GM23338 (cell line): ENCODE data around the gene C4BPB. TPM values are rescaled to one million over a fixed set of nuclear protein-coding genes. Genes with fewer than 3 reads are reported as not detected.
A peak's percentile ranks its signal among the peaks of the same experiment; 100 is the strongest.

ENCODE experiments used
- ATAC-seq: fragments of 200-7000 bp; cut with Tn5 transposase; 3 replicates; pipeline ENCODE4 v1.9.1; 2020
- DNase-seq: peaks from one replicate; pipeline ENCODE4 v3.0.0-alpha.2; 2015; ENCODE audit warnings: low spot score
- H2AFZ ChIP-seq: fragments of 200-600 bp; sonication (generic); 2 replicates; pipeline ENCODE4 v1.8.0; 2016; ENCODE audit warnings: antibody characterized with exemption, mild to moderate bottlenecking, moderate library complexity
- H3F3A ChIP-seq: fragments of 200-600 bp; sonication (generic); replicated peaks from 2 replicates; pipeline ENCODE4 v1.8.0; 2017; ENCODE audit warnings: antibody characterized with exemption, mixed run types, low read depth
- H3K27ac ChIP-seq: fragments of 200-600 bp; sonication (generic); 2 replicates; pipeline ENCODE4 v1.6.1; 2016; ENCODE audit warnings: low read depth
- H3K27me3 ChIP-seq: fragments of 200-600 bp; sonication (generic); 2 replicates; pipeline ENCODE4 v1.8.0; 2016; ENCODE audit warnings: mild to moderate bottlenecking, mixed run types, moderate library complexity; ENCODE audit not compliant: insufficient read depth
- H3K36me3 ChIP-seq: fragments of 200-600 bp; sonication (generic); 2 replicates; pipeline ENCODE4 v1.8.0; 2016; ENCODE audit warnings: mild to moderate bottlenecking; ENCODE audit not compliant: insufficient read depth
- H3K4me1 ChIP-seq: fragments of 200-600 bp; sonication (generic); 2 replicates; pipeline ENCODE4 v1.8.0; 2016; ENCODE audit warnings: mild to moderate bottlenecking, moderate library complexity; ENCODE audit not compliant: insufficient read depth
- H3K4me2 ChIP-seq: fragments of 200-600 bp; sonication (generic); 2 replicates; pipeline ENCODE4 v1.7.1; 2017; ENCODE audit warnings: mixed run types
- H3K4me3 ChIP-seq: fragments of 200-600 bp; sonication (generic); 2 replicates; pipeline ENCODE4 v1.6.1; 2016; ENCODE audit warnings: mixed run types
- H3K79me2 ChIP-seq: fragments of 200-600 bp; sonication (generic); replicated peaks from 2 replicates; pipeline ENCODE4 v1.8.0; 2017; ENCODE audit warnings: mild to moderate bottlenecking; ENCODE audit not compliant: insufficient read depth
- H3K9me2 ChIP-seq: fragments of 200-600 bp; sonication (generic); 2 replicates; pipeline ENCODE4 v1.8.0; 2017; ENCODE audit not compliant: insufficient read depth
- H4K20me1 ChIP-seq: fragments of 200-600 bp; sonication (generic); replicated peaks from 2 replicates; pipeline ENCODE4 v1.8.0; 2017; ENCODE audit warnings: mild to moderate bottlenecking; ENCODE audit not compliant: insufficient read depth
- H3K27ac Mint-ChIP-seq: 2 replicates; pipeline ENCODE4 v1.8.0; 2020; ENCODE audit warnings: inconsistent platforms, mild to moderate bottlenecking, moderate library complexity, mixed read lengths
- H3K27me3 Mint-ChIP-seq: 3 replicates; pipeline ENCODE4 v1.8.0; 2022; ENCODE audit warnings: low read depth, mild to moderate bottlenecking, moderate library complexity, mixed read lengths, inconsistent platforms; ENCODE audit not compliant: insufficient read depth, poor library complexity
- H3K36me3 Mint-ChIP-seq: 3 replicates; pipeline ENCODE4 v1.8.0; 2021; ENCODE audit warnings: low read depth, mild to moderate bottlenecking, inconsistent platforms, moderate library complexity, mixed read lengths
- H3K4me1 Mint-ChIP-seq: 3 replicates; pipeline ENCODE4 v1.8.0; 2020; ENCODE audit warnings: mild to moderate bottlenecking, inconsistent platforms, mixed read lengths
- H3K4me3 Mint-ChIP-seq: 3 replicates; pipeline ENCODE4 v1.8.0; 2021; ENCODE audit warnings: moderate library complexity, mild to moderate bottlenecking, inconsistent platforms, mixed read lengths
- H3K9me3 Mint-ChIP-seq: 3 replicates; pipeline ENCODE4 v1.8.0; 2020; ENCODE audit warnings: moderate library complexity, mild to moderate bottlenecking, inconsistent platforms, mixed read lengths
- CREB1 ChIP-seq: fragments of 250-450 bp; sonication (Bioruptor Pico); IDR thresholded peaks from 2 replicates; pipeline ENCODE4 v1.5.0; 2020; ENCODE audit warnings: low read depth, mild to moderate bottlenecking, moderate library complexity
- CTCF ChIP-seq, 2 experiments: fragments of 200-600 bp in 1 of 2; sonication (generic) in 1 of 2; conservative IDR thresholded peaks; 2 replicates each; pipeline versions ENCODE4 v1.5.1 to v1.6.1; 2016 to 2017; ENCODE audit warnings: antibody characterized with exemption in 2 of 2, low read depth in 2 of 2, mild to moderate bottlenecking in 2 of 2, moderate library complexity in 1 of 2
- EZH2 ChIP-seq: fragments of 200-600 bp; sonication (generic); IDR thresholded peaks from one replicate; pipeline ENCODE4 v1.8.0; 2017; ENCODE audit warnings: antibody characterized with exemption, mild to moderate bottlenecking, low read depth; ENCODE audit not compliant: unreplicated experiment
- EZH2phosphoT487 ChIP-seq: fragments of 200-600 bp; sonication (generic); IDR thresholded peaks from one replicate; pipeline ENCODE4 v1.8.1; 2018; ENCODE audit warnings: antibody characterized with exemption; ENCODE audit not compliant: unreplicated experiment
- JUNB ChIP-seq: IDR thresholded peaks from one replicate; pipeline ENCODE4 v1.6.1; 2016; ENCODE audit warnings: antibody characterized with exemption; ENCODE audit not compliant: unreplicated experiment
- NANOG ChIP-seq: IDR thresholded peaks from 2 replicates; pipeline ENCODE4 v1.6.1; 2016; ENCODE audit warnings: antibody characterized with exemption, borderline replicate concordance
- POLR2AphosphoS5 ChIP-seq: IDR thresholded peaks from 2 replicates; pipeline ENCODE4 v1.6.1; 2016; ENCODE audit warnings: antibody characterized with exemption, low read depth
- REST ChIP-seq: IDR thresholded peaks from one replicate; pipeline ENCODE4 v1.6.1; 2018; ENCODE audit warnings: antibody characterized with exemption; ENCODE audit not compliant: unreplicated experiment
- STAT1 ChIP-seq: IDR thresholded peaks from one replicate; pipeline ENCODE4 v1.6.1; 2016; ENCODE audit warnings: antibody characterized with exemption; ENCODE audit not compliant: unreplicated experiment
- ZNF114 ChIP-seq: fragments of 250-450 bp; sonication (Bioruptor Pico); IDR thresholded peaks from 2 replicates; pipeline ENCODE4 v1.5.0; 2020; ENCODE audit warnings: mild to moderate bottlenecking, moderate library complexity
- ZNF331 ChIP-seq: fragments of 250-450 bp; sonication (Bioruptor Pico); IDR thresholded peaks from 2 replicates; pipeline ENCODE4 v1.5.0; 2020; ENCODE audit warnings: low read depth, mild to moderate bottlenecking, moderate library complexity
- ZNF462 ChIP-seq: fragments of 250-450 bp; sonication (Bioruptor Pico); IDR thresholded peaks from 2 replicates; pipeline ENCODE4 v1.5.0; 2020; ENCODE audit warnings: mild to moderate bottlenecking, moderate library complexity
- polyA plus RNA-seq: library from polyadenylated mRNA; unstranded; fragments of >200 nt; fragmentation: Nextera tagmentation; extraction: Ambion mirVana; gene quantifications from 2 replicates; pipeline ENCODE4 v1.2.1, GENCODE V29; 2016
- total RNA-seq: library from RNA; depleted of rRNA; stranded (reverse); fragments of >200 nt; shearing (Covaris generic); gene quantifications from 2 replicates; pipeline ENCODE4 v1.2.3, GENCODE V29; 2014
- TF ChIP-seq, protein P1 (sequence below): IDR thresholded peaks from 2 replicates; pipeline ENCODE4 v1.6.1; 2016; ENCODE audit warnings: antibody characterized with exemption

The C4BPB gene
- total and polyA plus RNA-seq, 2 experiments from 2014 or later = not detected

- no peaks in the 10 kb centered on the region for H3F3A ChIP-seq
- ATAC-seq (peak; percentile 45), DNase-seq (peak; percentile 97)
- H2AFZ ChIP-seq = peak overlapping the region; percentile 83
- peaks cover 9% of the 10 kb centered on the region; the same call in 1 of the 2 replicates for H3K36me3 ChIP-seq
- no peak for TF ChIP-seq REST
- TF ChIP-seq EZH2 = no peak
- no peak for TF ChIP-seq ZNF114 (CRISPR knock-in tag)
- no peak for TF ChIP-seq ZNF331 (CRISPR knock-in tag)
- TF ChIP-seq POLR2AphosphoS5 = peak; percentile 84
- 0 out of 4 replicates have a peak, but pooled peaks of 1 of the 2 experiments have one; percentile 6 for TF ChIP-seq CTCF (conservative IDR thresholded peaks at IDR 0.05; ENCODE audit: low read depth in 2 of 2)
- TF ChIP-seq JUNB = no peak
- TF ChIP-seq NANOG = no peak
- TF ChIP-seq ZNF462 (CRISPR knock-in tag) = no peak
- TF ChIP-seq STAT1 = no peak
- TF ChIP-seq EZH2phosphoT487 = no peak
- TF ChIP-seq, protein P1, sequence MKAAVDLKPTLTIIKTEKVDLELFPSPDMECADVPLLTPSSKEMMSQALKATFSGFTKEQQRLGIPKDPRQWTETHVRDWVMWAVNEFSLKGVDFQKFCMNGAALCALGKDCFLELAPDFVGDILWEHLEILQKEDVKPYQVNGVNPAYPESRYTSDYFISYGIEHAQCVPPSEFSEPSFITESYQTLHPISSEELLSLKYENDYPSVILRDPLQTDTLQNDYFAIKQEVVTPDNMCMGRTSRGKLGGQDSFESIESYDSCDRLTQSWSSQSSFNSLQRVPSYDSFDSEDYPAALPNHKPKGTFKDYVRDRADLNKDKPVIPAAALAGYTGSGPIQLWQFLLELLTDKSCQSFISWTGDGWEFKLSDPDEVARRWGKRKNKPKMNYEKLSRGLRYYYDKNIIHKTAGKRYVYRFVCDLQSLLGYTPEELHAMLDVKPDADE = 0 out of 2 replicates have a peak, but pooled peaks have one; percentile 41
- no peak for TF ChIP-seq CREB1 (CRISPR knock-in tag)
- peak overlapping the region; percentile 80 for H3K4me2 ChIP-seq
- peaks cover 10% of the 10 kb centered on the region; the same call in 1 of the 2 replicates for H4K20me1 ChIP-seq
- peaks cover 42% of the 10 kb centered on the region for H3K4me1 Mint-ChIP-seq
- H3K4me3 Mint-ChIP-seq = peak overlapping the region; percentile 99
- H3K27me3 Mint-ChIP-seq = peaks cover 5% of the 10 kb centered on the region
- H3K9me3 Mint-ChIP-seq = no peaks in the 10 kb centered on the region; the same call in 2 of the 3 replicates
- H3K36me3 Mint-ChIP-seq = peaks cover 28% of the 10 kb centered on the region
- peak overlapping the region; percentile 98 for H3K27ac Mint-ChIP-seq
- peaks cover 49% of the 10 kb centered on the region for H3K79me2 ChIP-seq
- peak overlapping the region; percentile 95 for H3K27ac ChIP-seq
- H3K4me1 ChIP-seq = peaks cover 19% of the 10 kb centered on the region; the same call in 1 of the 2 replicates
- peak overlapping the region; percentile 72 for H3K4me3 ChIP-seq
- H3K27me3 ChIP-seq = no peaks in the 10 kb centered on the region
- H3K9me2 ChIP-seq = no peaks in the 10 kb centered on the region
Observed at GRCh38 chr1:207050480-207051190, 38.0 kb upstream of the C4BPB start.
